Heart right ventricle (tissue), 16 donors: ENCODE data around the gene SP6. TPM values are rescaled to one million over a fixed set of nuclear protein-coding genes. Genes with fewer than 3 reads are reported as not detected.

ENCODE experiments used
- ATAC-seq, 8 donors: fragments of 200-7000 bp; cut with Tn5 transposase; one replicate each; pipeline ENCODE4 v1.9.1; 2020; ENCODE audit warnings: mild to moderate bottlenecking in 8 of 8, moderate library complexity in 8 of 8, moderate number of reproducible peaks in 1 of 8
- DNase-seq, 2 donors: peaks; one replicate each; pipeline ENCODE4 v3.0.0-alpha.2; 2020
- H3K27ac ChIP-seq, 10 donors: fragments of 200-600 bp; sonication (generic) in 2 of 10; one replicate each; pipeline versions ENCODE4 v1.5.0 to v1.8.0; 2020 to 2022; ENCODE audit warnings: mild to moderate bottlenecking in 3 of 10
- H3K27me3 ChIP-seq, 7 donors: fragments of 200-600 bp; one replicate each; pipeline ENCODE4 v1.8.0; 2021 to 2022; ENCODE audit warnings: mild to moderate bottlenecking in 2 of 7
- H3K36me3 ChIP-seq, 9 donors: fragments of 200-600 bp; sonication (generic) in 1 of 9; one replicate each; pipeline versions ENCODE4 v1.5.0 to v1.8.0; 2020 to 2022; ENCODE audit warnings: mild to moderate bottlenecking in 2 of 9
- H3K4me1 ChIP-seq, 9 donors: fragments of 200-600 bp; sonication (generic) in 1 of 9; one replicate each; pipeline versions ENCODE4 v1.5.0 to v1.8.0; 2020 to 2022; ENCODE audit warnings: mild to moderate bottlenecking in 4 of 9
- H3K4me3 ChIP-seq, 10 donors: fragments of 200-600 bp; sonication (generic) in 2 of 10; one replicate each; pipeline versions ENCODE4 v1.5.0 to v1.8.0; 2020 to 2022; ENCODE audit warnings: mild to moderate bottlenecking in 7 of 10, moderate library complexity in 2 of 10
- H3K9me3 ChIP-seq, 11 donors: fragments of 200-600 bp in 10 of 11; sonication (generic) in 2 of 11; one replicate each; pipeline versions ENCODE4 v1.5.0 to v1.8.0; 2013 to 2022; ENCODE audit warnings: mild to moderate bottlenecking in 2 of 11, control low read depth in 1 of 11, moderate library complexity in 1 of 11
- CTCF ChIP-seq, 9 donors: fragments of 200-600 bp; sonication (generic) in 2 of 9; IDR thresholded peaks; one replicate each; pipeline versions ENCODE4 v1.5.0 to v1.8.0; 2021 to 2022; ENCODE audit warnings: antibody characterized with exemption in 9 of 9, mild to moderate bottlenecking in 5 of 9, moderate library complexity in 1 of 9
- WGBS, 2 donors: extraction: QIAGEN DNeasy Blood & Tissue Kit; methylation state at CpG; one replicate each; pipeline ENCODE4 v1.1.7; 2013; ENCODE audit warnings: inconsistent platforms in 1 of 2; 5-methylcytosine and 5-hydroxymethylcytosine counted together
- intact Hi-C, 10 donors: fragments of 100-400 bp; cut with DNase I; formaldehyde crosslinking; loops; one replicate each; pipeline versions ENCODE4 v1.11.1 to v1.14.2; 2022
- polyA plus RNA-seq, 2 donors: library from polyadenylated mRNA; stranded (reverse); fragments of 200-250 nt; gene quantifications; one replicate each; pipeline ENCODE4 v1.2.3, GENCODE V29; 2013
- total RNA-seq, 10 donors: library from RNA; stranded (reverse); fragmentation: NEBNext Ultra II Directional in 3 of 10; extraction: Animal tissue kit (Norgen Biotek cat#: 25700) in 3 of 10; gene quantifications; one replicate each; pipeline versions ENCODE4 v1.2.1 to v1.2.4, GENCODE V29; 2021 to 2023
- donor health status: Arrhythmogenic right ventricular cardiomyopathy.
- donor health status: ischemic (EF 13 %, LVEDD 7.1; RV severe dilation, severe dysfunction).
- donor health status: healthy with polysubstance abuse.
- donor health status: DM: no; HTN: yes; CAD: no.
- donor health status: DM: no; HTN: no; CAD: no.
- donor health status: ischemic (EF 25% LVEDD 6.9; RV normal size, moderate dysfunction).
- donor health status: ischemic (EF 25% LVEDD 5.7; RV mildly dilated, moderate dysfunction).
- donor health status: healthy.
- donor health status: DM: yes; HTN: yes; CAD: no.
- donor health status: Ischemic cardiomyopathy.
- donor health status: ischemic (EF 35%, LVEDD 5.7; RV mildly dilated, moderate dysfunction).
- donor health status: nonischemic (EF 11% LVEDD 7.7; RV severe dilation, severe dysfunction).
- donor health status: DM: yes; HTN: yes; CAD: no.
- donor health status: PGD.
- donor health status: ischemic (EF 29% LVEDD 5.4; RV normal size, mild dysfunction).
- donor health status: nonischemic (EF 23%, LVEDD 6.1; RV moderate dilation, normal function).

SP6 gene
- total and polyA plus RNA-seq, 12 donors = 0.05 to 1.9 (median 0.23) TPM

- WGBS, 2 donors = 25 to 32% methylated on average over 6 of the region's 6 CpGs
- H3K4me3 ChIP-seq = no peak overlapping the region
- H3K4me1 ChIP-seq = peaks cover 0 to 40% (median 20%) of the 10 kb centered on the region in 9 donors
- no peaks in the 10 kb centered on the region for H3K9me3 ChIP-seq
- no peak overlapping the region for H3K27ac ChIP-seq
- no peak for ATAC-seq
- intact Hi-C loops = loop anchor here (2.0 to 10.0 kb wide), 9 partner anchors 45 to 174 kb away; partner anchors contain the start of genes PNPO (in 4 of the 10) and CDK5RAP3 (in 3 of the 10)
- peaks cover 0 to 7% (median 0%) of the 10 kb centered on the region in 9 donors for H3K36me3 ChIP-seq
- H3K27me3 ChIP-seq = peaks cover 16 to 44% (median 40%) of the 10 kb centered on the region in 7 donors
- no peak for DNase-seq
- peak in 2 of 9 donors; percentile 5 to 22 for TF ChIP-seq CTCF (IDR thresholded peaks at IDR 0.05)
These were observed 7.6 kb downstream of the SP6 start for GRCh38 chr17:47843391-47843730.

GRCh38 chr17:47841488-47842291, 9.3 kb downstream of the SP6 start:
- peaks cover 3 to 28% (median 23%) of the 10 kb centered on the region in 7 donors for H3K27me3 ChIP-seq
- peak overlapping the region in 7 of 10 donors; percentile 72 to 92 (median 76) for H3K4me3 ChIP-seq
- WGBS, 2 donors = 63 to 64% methylated on average over 16 of the region's 16 CpGs
- peaks cover 0 to 23% (median 0%) of the 10 kb centered on the region in 9 donors for H3K36me3 ChIP-seq
- peak in 1 of 8 donors; percentile 1 for ATAC-seq
- peaks cover 0 to 44% (median 21%) of the 10 kb centered on the region in 9 donors for H3K4me1 ChIP-seq
- H3K9me3 ChIP-seq = no peaks in the 10 kb centered on the region
- peak overlapping the region in 8 of 10 donors; percentile 65 to 89 (median 78) for H3K27ac ChIP-seq
- no peak for DNase-seq
- TF ChIP-seq CTCF (IDR thresholded peaks at IDR 0.05) = peak in 1 of 9 donors; percentile 1
- intact Hi-C loops = loop anchor here (1.0 to 10.0 kb wide), 11 partner anchors 47 to 176 kb away; partner anchors contain the start of genes CDK5RAP3 (in 6 of the 10) and PNPO (in 4 of the 10)

- TF ChIP-seq CTCF (IDR thresholded peaks at IDR 0.05) = peak; percentile 91 to 99 (median 97)
- Histone ChIP-seq H3K27me3 (peaks cover 0 to 20% (median 16%) of the 10 kb centered on the region in 7 donors), H3K36me3 (peaks cover 0 to 30% (median 7%) of the 10 kb centered on the region in 9 donors), H3K4me3 (peak within 1 kb of the TSS; percentile 63 to 92 (median 75)), H3K9me3 (no peaks in the 10 kb centered on the region), H3K4me1 (peaks cover 0 to 42% (median 21%) of the 10 kb centered on the region in 9 donors), H3K27ac (peak within 1 kb of the TSS in 9 of 10 donors; percentile 65 to 89 (median 77))
- intact Hi-C loops = loop anchor here (1.0 to 10.0 kb wide), 10 partner anchors 49 to 176 kb away; partner anchors contain the start of genes CDK5RAP3 (in 4 of the 10) and PNPO (in 4 of the 10)
- WGBS, 2 donors = 1% methylated on average over 50 to 55 of the region's 55 CpGs
- DNase-seq = peak; percentile 91 to 94
- peak; percentile 88 to 97 (median 95) for ATAC-seq
These were observed 10.0 kb downstream of the SP6 start, which contains the start of gene SCRN2 for GRCh38 chr17:47840742-47841487. Gene SCRN2 (minus strand): TSS chr17:47841273. CDS start chr17:47840843, 430 bp downstream.
